Ascending aorta (tissue), 2 donors: ENCODE results near the gene SLC29A3. TPM values are rescaled to one million over a fixed set of nuclear protein-coding genes. Genes with fewer than 3 reads are reported as not detected.
"Not testable (repeated sequence)": the region's sequence is repeated elsewhere in the genome, so short reads cannot be mapped to it uniquely, and the experiment has no call there.

ENCODE experiments used
- DNase-seq, 2 donors: peaks; one replicate each; pipeline ENCODE4 v3.0.0-alpha.2; 2019; ENCODE audit warnings: low spot score in 2 of 2
- H3K27ac ChIP-seq, 2 donors: fragments of 200-600 bp; sonication (generic); one replicate each; pipeline ENCODE4 v1.5.1; 2016 to 2017; ENCODE audit warnings: mild to moderate bottlenecking in 1 of 2
- H3K27me3 ChIP-seq: fragments of 200-600 bp; sonication (generic); one replicate; pipeline ENCODE4 v1.5.1; 2017
- H3K36me3 ChIP-seq, 2 donors: fragments of 200-600 bp; sonication (generic); one replicate each; pipeline ENCODE4 v1.5.1; 2016
- H3K4me1 ChIP-seq, 2 donors: fragments of 200-600 bp; sonication (generic); one replicate each; pipeline ENCODE4 v1.5.1; 2016 to 2017; ENCODE audit warnings: mild to moderate bottlenecking in 1 of 2
- H3K4me3 ChIP-seq, 2 donors: fragments of 200-600 bp; sonication (generic); one replicate each; pipeline ENCODE4 v1.5.1; 2016 to 2017; ENCODE audit warnings: mild to moderate bottlenecking in 1 of 2
- H3K9me3 ChIP-seq, 2 donors: fragments of 200-600 bp; sonication (generic); one replicate each; pipeline ENCODE4 v1.5.1; 2016
- CTCF ChIP-seq, 3 experiments: fragments of 200-600 bp in 2 of 3; fragments of 450-650 bp in 1 of 3; sonication (generic) in 2 of 3; IDR thresholded peaks; one replicate each; pipeline ENCODE4 v1.5.1; 2016 to 2019; ENCODE audit warnings: antibody characterized with exemption in 3 of 3, mild to moderate bottlenecking in 1 of 3, moderate library complexity in 1 of 3
- intact Hi-C: fragments of 100-400 bp; cut with DNase I; formaldehyde crosslinking; loops from one replicate; pipeline ENCODE4 v1.15.1; 2023
- total RNA-seq: library from RNA; depleted of rRNA; stranded (reverse); fragments of >200 nt; gene quantifications from one replicate; pipeline ENCODE4 v1.1.0, GENCODE V29; 2016

Gene SLC29A3
- total RNA-seq, 1 donor from 2014 or later: 0.64 TPM

- Histone ChIP-seq H3K36me3 (peaks cover 3 to 14% of the 10 kb centered on the region in 2 donors), H3K4me3 (no peak overlapping the region), H3K27me3 (no peaks in the 10 kb centered on the region), H3K4me1 (no peaks in the 10 kb centered on the region), H3K27ac (no peak overlapping the region), H3K9me3 (no peaks in the 10 kb centered on the region)
- TF ChIP-seq CTCF (IDR thresholded peaks at IDR 0.05): no peak
- intact Hi-C loops: no loop called here
- no peak for DNase-seq
Measured at GRCh38 chr10:71293446-71294084, 25.5 kb upstream of the SLC29A3 start.

DNA sequence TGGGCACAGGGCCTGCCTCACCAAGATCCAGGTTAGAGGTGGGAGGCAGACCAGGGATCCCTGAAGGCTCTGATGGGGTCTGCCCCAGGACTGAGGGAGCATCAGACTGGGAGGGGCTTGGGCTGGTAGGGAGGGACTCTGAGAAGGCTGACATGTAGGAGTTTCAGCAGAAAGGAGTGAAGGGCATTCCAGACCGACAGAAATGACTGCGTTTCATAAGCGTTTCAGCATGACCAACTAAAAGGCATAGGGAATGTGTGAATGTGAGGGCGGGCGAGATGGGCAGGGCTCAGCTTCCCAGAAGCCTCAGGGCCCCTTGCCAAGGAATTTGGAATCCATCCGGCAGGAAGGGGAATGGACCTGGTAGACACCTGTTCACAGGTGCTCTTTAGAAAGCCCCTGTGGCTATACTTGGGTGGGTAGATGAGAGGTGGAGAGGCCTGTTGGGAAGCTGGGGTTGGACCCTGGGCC, 24.9 kb upstream of the SLC29A3 start:
- Histone ChIP-seq H3K27me3 (no peaks in the 10 kb centered on the region), H3K4me1 (no peaks in the 10 kb centered on the region), H3K9me3 (no peaks in the 10 kb centered on the region), H3K36me3 (peaks cover 3 to 14% of the 10 kb centered on the region in 2 donors), H3K4me3 (no peak overlapping the region), H3K27ac (no peak overlapping the region)
- TF ChIP-seq CTCF (IDR thresholded peaks at IDR 0.05): no peak
- no peak for DNase-seq
- intact Hi-C loops: no loop called here

DNA sequence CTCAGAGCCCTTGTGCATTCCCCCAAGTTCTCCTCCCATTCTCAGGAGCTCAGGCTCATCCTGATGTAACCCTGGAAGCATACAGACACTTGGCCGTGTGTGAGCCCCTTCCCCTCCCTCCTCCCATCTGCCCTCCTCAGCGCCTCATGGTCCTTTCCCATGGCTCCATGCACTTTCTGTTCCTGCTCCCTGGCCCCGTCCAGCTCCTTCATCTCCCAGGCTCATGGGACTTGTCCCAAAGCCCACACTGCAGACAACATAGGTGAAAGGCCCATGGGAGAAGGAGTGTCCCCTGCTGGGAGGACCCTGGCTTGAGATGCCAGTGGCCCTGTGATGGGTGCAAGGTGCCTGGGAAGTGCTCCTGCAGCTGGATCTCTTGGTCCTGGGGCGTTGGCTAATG, 24.2 kb upstream of the SLC29A3 start:
- no peak for TF ChIP-seq CTCF (IDR thresholded peaks at IDR 0.05)
- Histone ChIP-seq H3K36me3 (peaks cover 3 to 14% of the 10 kb centered on the region in 2 donors), H3K27me3 (no peaks in the 10 kb centered on the region), H3K4me1 (no peaks in the 10 kb centered on the region), H3K9me3 (no peaks in the 10 kb centered on the region), H3K4me3 (no peak overlapping the region), H3K27ac (no peak overlapping the region)
- intact Hi-C loops: no loop called here
- no peak for DNase-seq

GRCh38 chr10:71295641-71296040, 23.4 kb upstream of the SLC29A3 start:
- H3K36me3 ChIP-seq: peaks cover 3 to 14% of the 10 kb centered on the region in 2 donors
- TF ChIP-seq CTCF (IDR thresholded peaks at IDR 0.05): no peak
- intact Hi-C loops: no loop called here
- no peak overlapping the region for H3K27ac ChIP-seq
- DNase-seq: no peak
- no peak overlapping the region for H3K4me3 ChIP-seq
- no peaks in the 10 kb centered on the region for H3K9me3 ChIP-seq
- H3K4me1 ChIP-seq: no peaks in the 10 kb centered on the region
- no peaks in the 10 kb centered on the region for H3K27me3 ChIP-seq

DNA sequence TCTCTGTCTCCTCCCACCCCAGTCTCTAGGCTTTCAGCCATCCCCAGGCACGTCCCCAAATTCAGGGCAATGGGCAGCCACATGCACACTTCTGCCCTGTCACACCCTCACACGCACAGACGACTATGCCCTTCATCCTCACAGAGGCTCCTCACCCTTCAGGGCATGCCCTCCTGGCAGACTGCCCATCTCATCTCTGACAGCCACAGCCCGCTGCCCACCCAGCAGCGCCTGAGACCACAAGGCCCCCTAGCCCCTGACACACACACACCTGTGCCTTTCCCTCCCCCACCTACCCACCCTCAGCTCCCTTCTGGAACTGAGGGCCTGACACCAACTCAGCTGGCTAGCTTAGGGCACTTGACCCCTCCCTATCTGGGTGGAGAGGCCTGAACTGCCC, 23.0 kb upstream of the SLC29A3 start:
- Histone ChIP-seq H3K27ac (no peak overlapping the region), H3K4me1 (no peaks in the 10 kb centered on the region), H3K4me3 (no peak overlapping the region), H3K9me3 (no peaks in the 10 kb centered on the region), H3K36me3 (peaks cover 3 to 14% of the 10 kb centered on the region in 2 donors), H3K27me3 (no peaks in the 10 kb centered on the region)
- no peak for TF ChIP-seq CTCF (IDR thresholded peaks at IDR 0.05)
- intact Hi-C loops: no loop called here
- DNase-seq: no peak

DNA sequence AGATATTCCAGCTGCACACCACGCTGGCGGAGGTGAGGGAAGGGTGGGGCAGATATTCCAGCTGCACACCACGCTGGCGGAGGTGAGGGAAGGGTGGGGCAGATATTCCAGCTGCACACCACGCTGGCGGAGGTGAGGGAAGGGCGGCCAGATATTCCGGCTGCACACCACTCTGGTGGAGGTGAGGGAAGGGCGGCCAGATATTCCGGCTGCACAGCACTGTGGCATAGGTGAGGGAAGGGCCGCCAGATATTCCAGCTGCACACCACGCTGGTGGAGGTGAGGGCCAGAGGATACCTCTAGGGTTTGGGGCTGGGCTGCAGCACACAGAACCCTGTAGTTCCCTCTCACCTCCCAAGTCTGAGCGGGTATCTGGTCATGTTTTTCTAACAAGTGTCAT, 22.2 kb upstream of the SLC29A3 start:
- H3K4me3 ChIP-seq, H3K27me3 ChIP-seq, DNase-seq, H3K4me1 ChIP-seq, H3K27ac ChIP-seq, H3K9me3 ChIP-seq, intact Hi-C loops: not testable (repeated sequence)
- H3K36me3 ChIP-seq: peaks cover 0 to 13% of the 10 kb centered on the region in 2 donors
